ENCODE measurements around the gene INIP.
A peak's percentile ranks its signal among the peaks of the same experiment; 100 is the strongest.

INIP gene, protein sequence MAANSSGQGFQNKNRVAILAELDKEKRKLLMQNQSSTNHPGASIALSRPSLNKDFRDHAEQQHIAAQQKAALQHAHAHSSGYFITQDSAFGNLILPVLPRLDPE

DNA sequence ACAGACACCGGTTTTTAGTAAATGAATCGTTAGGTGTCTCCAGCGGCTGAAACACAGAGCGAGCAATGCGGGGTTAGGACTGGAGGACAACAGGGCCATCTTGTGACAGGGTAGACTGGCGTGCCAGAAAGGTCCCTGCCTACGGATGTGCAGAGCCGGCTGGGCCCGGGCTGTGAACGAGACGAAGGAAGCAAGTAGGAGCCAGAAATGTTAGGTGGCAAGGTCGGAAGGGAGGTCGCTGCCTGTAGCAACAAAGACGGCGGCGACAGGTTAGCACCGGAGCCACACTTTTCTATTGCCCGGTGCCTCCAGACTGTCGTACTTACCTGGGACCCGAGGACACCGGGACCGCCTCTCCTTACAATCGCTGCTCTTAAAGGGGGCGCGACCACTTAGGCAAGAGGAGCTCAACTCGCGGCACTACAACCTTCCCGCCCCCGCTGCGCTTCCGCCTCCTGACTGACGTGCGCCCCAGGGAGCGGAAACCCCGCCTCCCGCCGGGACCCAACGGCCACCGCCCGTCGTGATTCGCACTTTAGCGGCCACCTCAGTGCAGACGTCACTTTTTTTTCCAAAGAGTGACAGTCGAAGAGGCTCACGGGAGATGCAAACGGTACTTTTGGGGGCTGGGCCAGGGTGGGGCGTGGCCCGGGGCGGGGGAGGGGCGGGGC is at the start of gene INIP:
INIP (minus strand) TSS at position 457 of the 671 bp plus-strand sequence. CDS start 1,632 bp downstream, outside the sequence.
- DNase-seq, result peak; percentile 99

DNA sequence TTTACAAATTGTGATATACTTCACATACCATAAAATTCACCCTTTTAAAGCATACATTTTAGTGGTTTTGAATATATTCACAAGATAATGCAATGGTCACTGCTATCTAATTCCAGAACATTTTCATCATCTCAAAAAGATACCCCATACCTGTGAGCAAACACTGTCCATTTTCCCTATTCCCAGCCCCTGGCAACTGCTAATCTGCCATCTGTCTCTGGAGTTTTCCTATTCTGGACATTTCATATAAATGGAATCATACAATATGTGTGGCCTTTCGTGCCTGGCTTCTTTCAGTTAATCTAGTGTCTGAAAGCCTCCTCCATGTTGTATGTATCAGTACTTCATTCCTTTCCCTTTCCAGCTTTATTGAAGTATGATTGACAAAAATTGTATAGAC is 47.4 kb upstream of the INIP start:
- no peak for DNase-seq

DNA sequence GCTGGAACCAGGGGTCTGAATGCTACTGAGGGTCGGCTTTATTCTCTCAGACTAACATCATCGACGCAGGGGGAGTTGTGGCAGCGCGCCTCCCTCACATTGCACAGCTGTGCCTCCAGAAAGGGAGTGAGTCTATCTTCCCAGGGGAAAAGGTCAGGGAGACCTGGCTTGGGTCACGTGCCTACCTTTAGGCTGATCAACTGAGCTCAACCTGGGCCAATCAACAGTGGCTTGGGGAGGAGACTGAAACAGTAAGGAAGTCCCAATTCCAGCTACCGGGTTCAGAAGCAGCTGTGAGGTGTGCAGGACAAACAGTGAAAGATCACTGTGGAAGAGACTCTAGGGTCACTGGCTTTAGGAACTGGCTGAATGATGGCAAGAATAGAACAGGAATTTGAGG is 46.9 kb upstream of the INIP start:
- no peak for DNase-seq

DNA sequence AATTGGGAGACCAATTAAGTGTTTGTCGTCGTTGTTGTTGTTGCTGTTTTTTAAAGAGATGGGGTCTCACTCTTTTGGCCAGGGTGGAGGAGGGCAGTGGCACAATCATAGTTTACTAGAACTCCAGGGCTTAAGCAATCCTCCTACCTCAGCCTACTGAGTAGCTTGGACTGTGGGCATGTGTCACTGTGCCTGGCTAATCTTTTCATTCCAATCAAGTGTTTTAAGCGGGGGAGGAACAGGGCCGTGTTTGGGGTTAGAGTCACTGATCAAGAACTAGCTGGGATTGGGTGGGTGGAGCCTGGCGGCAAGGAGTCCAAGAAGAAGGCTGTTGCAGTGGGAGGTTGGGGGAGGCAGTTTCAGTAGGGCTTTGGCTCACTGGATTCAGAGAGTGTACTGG is 46.4 kb upstream of the INIP start:
- peak in 1 of 3 donors; percentile 28 for DNase-seq

DNA sequence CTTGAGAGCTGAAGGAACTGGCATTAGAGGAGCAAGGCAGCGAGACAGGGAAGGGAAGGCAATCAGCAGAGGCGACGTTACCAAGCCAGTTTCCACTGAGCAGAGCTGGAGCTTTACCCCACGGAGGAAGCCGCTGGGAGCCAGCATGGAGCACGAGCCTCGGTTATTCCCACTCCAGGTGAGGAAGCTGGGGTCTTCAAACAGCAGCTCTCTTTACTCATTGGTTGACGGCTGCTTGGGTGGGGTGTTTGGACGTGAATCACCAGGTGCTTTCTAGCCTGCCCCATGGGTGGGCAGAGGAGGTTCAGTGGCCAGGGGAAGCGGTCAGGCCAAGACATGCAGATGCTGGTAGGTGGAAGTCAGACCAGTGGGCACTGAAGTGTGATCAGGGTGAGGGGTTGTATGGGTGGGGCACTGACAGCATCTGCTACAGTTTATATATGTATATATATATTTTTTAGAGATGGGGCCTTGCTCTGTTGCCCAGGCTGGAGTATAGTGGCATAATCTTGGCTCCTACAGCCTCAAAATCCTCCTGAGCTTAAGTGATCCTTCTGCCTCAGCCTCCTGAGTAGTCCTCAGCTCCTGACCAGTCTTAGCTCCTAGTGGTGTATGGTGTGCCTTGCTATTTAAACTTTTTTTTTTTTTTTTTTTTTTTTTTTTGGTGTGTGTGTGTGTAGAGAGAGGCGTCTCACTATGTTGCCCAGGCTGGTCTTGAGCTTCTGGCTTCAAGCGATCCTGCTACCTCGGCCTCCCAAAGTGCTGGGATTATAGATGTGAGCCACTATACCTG is 45.0 kb upstream of the INIP start:
- DNase-seq, result no peak

DNA sequence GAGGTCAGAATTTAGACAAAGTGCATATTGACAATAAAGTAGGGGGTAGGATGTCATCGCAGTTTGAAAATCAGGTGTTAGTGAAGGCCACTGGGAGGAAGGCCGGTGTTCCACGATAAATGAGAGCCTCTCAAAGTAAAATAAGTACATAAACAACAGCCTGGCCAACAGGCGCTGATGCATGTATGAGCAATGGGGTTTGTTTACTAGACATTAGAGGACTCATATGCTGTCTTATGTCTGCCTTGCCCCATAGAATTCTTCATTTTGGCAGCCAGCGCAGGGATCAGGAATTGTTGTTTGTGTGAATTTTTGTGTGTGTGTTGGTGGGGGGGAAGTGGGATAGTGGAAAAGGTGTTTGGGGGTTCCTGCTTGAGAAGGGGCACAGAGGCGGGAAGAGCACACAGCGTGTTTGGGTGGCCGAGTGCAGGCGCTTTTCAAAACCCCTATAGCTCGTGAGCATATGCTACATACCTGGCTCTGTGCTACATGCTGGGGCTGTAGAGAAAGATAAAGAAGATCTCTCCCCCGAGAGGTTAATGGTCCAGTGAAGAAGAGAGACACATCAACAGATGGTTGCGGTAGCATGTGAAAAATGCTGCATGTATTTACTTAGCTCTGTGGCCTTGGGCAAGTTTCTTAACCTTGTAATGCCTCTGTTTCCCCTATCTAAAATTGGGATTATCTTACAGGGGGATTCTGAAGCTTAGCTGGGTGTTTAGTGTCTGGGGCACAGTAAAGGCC is 44.2 kb upstream of the INIP start:
- DNase-seq, result no peak

DNA sequence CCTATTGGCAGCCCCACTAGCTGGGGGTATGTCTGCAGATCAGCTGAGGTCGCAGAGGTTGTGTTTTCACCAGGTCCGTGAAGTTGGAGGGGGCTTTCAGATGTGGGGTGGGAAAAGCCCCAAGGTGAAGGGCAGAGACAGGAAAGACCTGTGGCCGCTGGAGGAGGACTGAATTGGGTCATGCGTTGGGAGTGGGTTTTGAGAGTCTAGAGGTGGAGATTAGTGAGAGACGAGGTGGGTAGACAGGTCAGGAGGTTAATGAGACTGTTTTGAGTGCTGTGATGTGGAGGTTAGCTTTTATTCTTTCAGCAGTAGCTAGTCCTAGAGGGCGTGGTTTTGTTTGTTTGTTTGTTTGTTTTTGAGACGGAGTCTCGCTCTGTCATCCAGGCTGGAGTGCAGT is 42.9 kb upstream of the INIP start:
- DNase-seq, result no peak

DNA sequence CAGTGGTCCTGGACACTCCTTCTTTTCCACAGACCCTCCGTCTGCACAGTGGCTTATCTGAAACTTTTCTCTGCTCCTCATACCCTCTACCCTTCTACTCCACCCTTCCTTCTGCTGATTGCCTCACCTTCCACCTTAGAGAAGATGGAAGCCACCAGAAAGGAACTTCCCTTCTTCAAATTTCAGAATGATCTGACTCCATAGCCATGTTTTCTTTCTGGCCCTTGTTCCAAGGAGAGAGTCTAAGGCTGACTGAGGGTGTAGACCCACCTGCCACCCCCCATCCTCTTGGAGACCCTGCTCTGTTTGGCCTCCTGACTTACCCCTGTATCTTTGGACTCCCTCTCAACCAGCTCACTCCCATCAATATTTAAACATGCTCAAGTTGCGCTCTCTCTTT is 40.0 kb upstream of the INIP start:
- no peak for DNase-seq

DNA sequence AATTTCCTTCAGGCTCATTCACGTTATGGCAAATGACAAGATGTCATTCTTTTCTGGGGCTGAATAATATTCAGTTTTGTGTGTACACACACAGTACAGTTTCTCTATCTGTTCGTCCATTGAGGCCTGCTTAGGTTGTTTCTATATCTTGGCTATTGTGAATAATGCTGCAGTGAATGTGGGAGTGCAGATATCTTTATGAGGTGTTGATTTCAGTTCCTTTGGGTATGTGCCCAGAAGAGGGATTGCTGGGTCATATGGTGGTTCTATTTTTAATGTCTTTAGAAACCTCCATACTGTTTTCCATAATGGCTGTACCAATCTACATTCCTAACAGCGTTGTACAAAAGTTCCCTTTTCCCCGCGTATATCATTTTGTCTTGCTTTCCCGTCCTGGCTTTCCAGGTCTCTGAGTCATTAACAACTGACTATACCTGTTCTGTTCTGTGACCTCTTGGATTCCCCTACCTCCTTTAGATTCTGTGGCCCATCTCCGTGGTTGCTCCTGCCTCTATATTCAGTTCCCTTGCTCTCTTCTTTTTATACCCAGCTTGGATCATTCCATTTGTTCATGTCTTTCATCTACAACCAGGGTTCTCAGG is 39.5 kb upstream of the INIP start:
- DNase-seq, result no peak

DNA sequence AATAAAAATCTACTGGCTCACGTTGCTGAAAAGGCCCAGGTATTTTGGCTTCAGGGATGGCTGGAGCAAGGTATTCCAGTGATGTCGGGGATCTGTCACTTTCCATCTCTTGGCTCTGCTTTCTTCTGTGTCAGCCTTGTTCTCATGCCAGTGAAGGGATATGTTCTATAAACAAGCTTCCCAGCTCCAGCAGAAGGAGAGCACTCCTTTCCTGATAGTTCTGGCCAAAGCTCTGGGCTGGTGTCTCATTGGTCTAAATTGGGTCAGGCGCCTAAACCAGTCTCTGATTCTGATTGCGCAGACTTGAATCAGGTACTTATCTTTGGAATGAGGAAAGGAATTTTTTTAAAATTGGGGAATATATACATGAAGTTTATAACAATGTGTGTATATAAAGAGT is 37.8 kb upstream of the INIP start:
- no peak for DNase-seq

DNA sequence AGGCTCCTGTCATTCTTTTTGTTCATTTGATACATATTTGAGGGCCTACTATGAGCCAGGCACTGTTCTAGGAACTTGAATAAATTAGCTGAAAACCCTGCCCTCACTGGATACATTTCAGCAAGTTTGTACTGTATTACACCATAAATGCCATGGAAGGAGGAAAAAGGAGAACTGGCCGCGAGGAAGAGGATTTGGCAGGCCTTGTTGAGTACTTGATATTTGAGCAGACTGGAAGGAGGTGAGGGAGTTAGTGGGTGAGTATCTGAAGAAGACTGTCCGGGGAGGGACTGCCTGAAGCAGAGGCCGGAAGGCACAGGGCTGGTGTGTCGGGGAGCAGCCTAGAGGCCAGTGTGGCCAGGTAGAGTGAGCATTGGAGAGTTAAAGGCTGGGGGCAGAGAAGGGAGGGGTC is 37.1 kb upstream of the INIP start:
- peak; percentile 62 to 77 (median 76) for DNase-seq

DNA sequence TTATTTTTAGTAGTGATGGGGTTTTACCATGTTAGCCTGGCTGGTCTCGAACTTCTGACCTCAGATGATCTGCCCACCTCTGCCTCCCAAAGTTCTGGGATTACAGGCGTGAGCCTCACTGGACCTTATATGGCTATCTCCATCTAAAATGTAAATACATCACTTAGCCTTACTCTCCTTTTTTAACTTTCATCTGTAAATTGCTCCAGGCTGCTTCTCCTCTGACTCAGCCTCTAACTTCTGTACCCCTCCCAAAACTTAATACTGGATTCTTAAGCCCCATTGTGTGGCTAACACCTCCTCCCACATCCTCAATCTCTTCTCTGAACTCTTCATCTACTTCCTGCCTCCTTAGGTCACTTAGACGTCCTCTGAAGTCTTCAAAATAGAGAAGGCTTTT is 36.7 kb upstream of the INIP start:
- peak in 1 of 3 donors; percentile 22 for DNase-seq

DNA sequence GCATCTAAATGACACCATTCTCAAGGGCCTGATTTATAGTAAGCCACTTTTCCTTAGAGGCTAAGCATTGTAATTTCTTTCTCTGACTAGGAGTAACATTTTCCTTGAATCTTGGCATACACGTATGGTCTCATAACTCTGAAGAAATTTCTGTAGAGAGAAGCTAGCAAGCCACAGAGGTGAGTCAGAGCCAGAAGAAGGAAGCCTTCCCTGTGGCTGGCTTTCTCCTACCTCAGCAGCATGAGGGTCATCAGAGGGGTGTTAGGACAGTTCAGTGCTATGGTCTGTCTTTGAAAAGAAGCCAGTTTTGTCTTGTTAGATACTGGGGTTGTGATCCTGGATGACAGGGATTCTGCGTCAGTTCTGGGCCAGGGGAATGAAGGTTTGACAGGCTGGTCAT is 35.8 kb upstream of the INIP start:
- peak; percentile 74 to 84 (median 82) for DNase-seq

DNA sequence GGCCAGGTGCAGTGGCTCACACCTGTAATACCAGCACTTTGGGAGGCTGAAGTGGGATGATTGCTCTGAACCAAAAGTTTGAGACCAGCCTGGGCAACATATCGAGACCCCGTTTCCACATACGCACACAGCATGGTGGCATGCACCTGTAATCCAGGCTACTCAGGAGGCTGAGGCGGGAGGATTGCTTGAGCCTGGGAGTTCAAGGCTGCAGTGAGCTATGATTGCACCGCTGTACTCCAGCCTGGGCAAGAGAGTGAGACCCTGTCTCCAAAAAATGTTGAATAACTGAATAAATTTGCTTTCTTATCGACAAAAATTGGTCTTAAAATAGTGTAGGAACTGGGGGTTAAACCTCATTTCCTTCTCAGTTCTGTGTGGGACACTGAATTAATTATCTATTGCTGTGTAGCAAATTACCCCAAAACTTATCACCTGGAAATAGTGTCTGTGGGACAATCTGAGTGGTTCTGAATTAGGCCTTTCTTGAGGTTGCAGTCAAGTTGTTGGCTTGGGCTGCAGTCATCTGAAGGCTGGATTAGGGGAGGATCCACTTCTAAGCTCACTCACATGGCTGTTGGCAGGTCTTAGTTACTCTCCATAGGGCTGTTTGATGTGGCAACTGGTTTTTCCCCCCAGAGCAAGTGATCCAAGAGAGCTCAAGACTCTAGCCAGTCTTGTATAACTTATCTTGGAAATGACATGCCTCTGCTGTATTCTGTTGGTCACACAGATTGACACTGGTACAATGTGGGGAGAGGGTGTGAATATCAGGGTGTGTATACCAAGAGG is 34.6 kb upstream of the INIP start:
- peak; percentile 32 to 44 (median 34) for DNase-seq

DNA sequence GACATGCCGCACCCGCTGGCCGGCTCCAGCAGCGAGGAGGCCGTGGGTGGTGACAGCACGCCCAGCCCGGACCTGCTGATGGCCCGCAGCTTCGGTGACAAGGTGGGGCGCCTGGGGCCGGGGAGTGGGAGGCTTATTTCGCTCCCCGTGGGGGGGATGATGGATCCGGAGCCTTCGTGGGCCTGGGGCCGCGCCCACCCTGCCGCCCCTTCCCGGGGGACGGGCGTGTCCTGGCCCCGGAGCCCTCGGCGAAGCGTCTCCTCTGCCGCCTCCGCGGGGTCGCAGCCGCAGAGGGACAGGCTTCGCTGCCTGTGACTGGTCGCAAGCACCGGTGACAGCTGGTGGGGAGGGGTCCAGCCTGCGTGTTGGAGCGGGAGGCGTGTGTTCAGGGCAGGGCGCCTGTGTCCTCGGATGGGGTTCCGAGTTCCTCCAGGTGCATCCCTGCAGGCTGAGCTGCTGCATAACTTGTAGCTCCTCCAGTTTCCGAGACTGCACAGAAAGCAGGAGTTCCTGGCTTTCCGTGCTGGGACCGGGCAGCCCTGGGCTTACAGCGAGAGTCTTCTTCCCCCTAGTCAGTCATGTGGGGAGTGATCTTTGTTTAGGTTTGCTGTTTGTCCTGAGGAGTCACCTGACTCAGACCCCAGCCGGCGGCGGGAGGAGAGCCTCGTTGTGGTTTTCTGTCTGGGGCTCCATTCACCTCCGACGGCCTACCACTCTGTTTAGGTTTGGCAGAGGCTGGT is 33.3 kb upstream of the INIP start:
- DNase-seq, result peak; percentile 59 to 69 (median 65)

DNA sequence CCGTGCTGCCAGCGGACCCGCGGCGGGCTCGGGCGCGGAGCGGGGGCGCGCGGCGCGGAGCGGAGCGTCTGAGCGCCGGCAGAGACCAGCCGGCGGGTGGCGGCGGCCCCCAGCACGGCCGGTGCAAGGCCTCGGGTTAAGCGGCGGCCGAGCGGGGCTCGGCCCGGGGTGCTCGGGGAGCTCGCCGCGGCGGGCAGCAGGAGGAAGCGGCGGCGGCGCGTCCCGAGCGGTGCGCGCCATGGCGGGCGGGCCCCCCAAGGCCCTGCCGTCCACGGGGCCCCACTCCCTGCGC is 32.8 kb upstream of the INIP start:
- DNase-seq, result no peak

DNA sequence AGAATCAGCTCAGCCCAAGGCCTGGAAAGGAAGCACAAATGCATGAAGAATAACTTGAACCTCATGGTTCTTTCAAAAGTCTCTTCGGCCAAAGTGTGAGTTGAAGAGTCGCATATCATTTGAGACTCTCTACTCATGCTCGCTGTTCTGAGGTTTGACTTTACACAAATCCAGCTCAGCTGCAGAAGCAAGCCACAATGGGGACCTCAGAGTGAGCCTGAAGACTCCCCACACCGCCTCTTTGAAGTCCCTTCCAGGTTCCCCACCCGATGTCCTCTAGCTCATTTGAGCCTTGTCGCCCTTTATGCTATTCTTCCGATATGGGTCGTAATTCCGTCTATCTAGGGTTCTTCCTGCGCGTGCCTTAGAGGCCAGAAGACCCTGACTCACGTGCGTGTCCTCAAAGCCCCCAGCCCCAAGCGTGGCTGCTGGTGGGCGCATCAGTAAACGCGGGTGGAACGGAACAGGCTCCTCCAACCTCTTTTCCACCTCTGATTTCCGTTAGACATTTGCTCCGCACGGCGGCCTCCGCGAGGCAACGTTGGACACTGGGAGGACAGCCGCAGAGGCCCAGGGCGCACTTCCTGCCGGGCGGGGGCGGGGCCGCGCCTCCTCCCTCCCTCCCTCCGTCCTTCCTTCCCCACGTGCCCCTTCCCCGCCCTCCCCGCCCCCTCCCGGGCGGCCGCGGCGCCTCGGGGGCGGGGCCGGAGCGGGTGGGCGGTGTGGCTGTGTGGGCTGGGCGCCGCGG is 32.3 kb upstream of the INIP start, which contains the start of gene SNX30:
SNX30 (plus strand) TSS at position 745 of the 748 bp plus-strand sequence. CDS start 242 bp downstream, outside the sequence.
- peak; percentile 85 to 97 (median 95) for DNase-seq

DNA sequence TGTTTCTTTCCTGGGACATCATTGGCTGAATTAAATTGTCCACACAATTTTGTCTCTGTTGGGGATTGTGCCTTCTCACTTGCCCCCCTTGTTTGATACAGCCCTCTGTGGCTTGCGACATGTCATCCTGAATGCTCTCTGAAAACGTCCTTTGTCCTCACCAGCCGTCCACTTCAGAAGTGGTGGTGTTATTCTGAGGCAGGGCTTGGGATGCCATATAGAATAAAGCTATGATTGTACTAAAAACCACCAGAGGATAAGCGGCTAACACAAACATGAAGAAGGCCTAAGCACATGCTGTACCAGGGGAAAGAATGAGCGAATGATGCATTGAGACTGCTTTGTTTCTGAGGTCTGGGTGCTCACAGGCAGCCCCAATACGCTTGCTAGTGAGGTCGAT is 29.2 kb upstream of the INIP start:
- no peak for DNase-seq

DNA sequence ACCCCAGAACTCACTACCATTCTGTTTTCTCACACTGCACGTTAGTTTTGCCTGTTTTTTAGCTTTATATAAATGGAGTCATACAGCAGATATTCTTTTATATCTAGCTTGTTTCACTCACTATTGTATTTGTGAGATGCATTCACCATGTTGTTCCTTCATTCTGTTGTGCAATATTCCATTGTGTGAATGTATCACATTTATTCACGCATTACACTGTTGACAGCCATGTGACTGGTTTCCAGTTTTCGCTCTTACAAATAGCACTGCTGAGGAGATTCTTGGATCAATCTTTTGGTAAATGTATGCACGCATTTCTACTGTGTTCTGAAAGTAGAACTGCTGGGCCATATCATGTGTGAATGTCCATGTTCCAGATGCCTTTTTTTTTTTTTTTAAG is 26.3 kb upstream of the INIP start:
- DNase-seq, result no peak

DNA sequence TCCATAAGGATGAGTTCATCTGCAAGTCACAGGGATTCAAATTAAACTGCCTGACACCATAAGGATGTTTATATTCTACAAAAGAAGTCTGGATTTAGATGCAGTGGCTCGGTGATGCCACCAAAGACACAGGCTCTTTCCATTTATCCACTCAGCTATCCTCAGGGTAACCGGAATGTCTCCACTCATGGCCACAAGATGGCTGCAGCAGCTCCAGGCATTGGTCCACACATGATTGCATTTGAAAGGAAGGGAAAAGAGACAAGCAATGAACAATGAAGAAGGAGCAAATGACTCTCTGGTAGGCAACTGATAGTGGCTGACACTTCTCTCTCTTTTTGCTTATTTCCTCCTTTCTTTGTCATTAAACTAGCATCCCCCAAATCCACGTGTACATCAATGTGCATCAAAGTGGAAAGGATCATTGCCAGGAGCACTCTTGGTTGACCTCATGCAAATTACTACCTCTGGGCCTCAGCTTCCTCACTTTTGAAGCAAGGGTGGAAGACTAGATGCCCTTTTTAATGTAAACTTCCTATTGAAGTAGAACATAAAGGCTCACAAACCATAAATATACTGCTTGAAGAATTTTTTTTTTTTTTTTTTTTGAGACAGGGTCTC is 25.4 kb upstream of the INIP start:
- DNase-seq, result no peak

All from suppressor macrophage treated with lipopolysaccharide for 1 hour (primary cell).